HCT116 (cell line): ENCODE data around the gene ING4. TPM values are rescaled to one million over a fixed set of nuclear protein-coding genes. Genes with fewer than 3 reads are reported as not detected.

Source experiments
- ATAC-seq: fragments of 200-7000 bp; cut with Tn5 transposase; 2 replicates; pipeline ENCODE4 v1.9.1; 2020; ENCODE audit warnings: mild to moderate bottlenecking, moderate library complexity
- BruUV-seq: library from RNA; stranded (reverse); fragments of 400-500 nt; replicated peaks from 2 replicates; lab custom pipeline; 2021; lab: Mats Ljungman, UMichigan
- CTCF ChIA-PET: fragments of 300-600 bp; sonication (Branson Sonifier 250); formaldehyde crosslinking; loops from one replicate; lab custom pipeline; 2021; ENCODE audit warnings: antibody characterized with exemption; lab: Charles Lee
- POLR2A ChIA-PET: fragments of 300-600, 350-600 bp; sonication (Branson Sonifier 250); formaldehyde crosslinking; loops from one replicate; lab custom pipeline; 2021; ENCODE audit warnings: antibody characterized with exemption; lab: Charles Lee
- RAD21 ChIA-PET, 2 experiments: fragments of 300-600 bp; sonication (Branson Sonifier 250); formaldehyde crosslinking; loops; one replicate each; lab custom pipeline; 2023; ENCODE audit warnings: low total read pairs in 2 of 2; ENCODE audit not compliant: uncharacterized antibody in 2 of 2, unreplicated experiment in 2 of 2, low non-redundant PET in 1 of 2; lab: Charles Lee
- DNase-seq: peaks from one replicate; pipeline ENCODE4 v3.0.0-alpha.2; 2010; ENCODE audit warnings: low read depth, low spot score
- H2AFZ ChIP-seq: fragments of 200-600 bp; shearing (Covaris generic), sonication (generic); 2 replicates; pipeline ENCODE4 v1.6.1; 2017; ENCODE audit warnings: low read depth, mixed run types, mixed read lengths, antibody characterized with exemption, low read length; ENCODE audit not compliant: poor library complexity, severe bottlenecking
- H3K27ac ChIP-seq: 2 replicates; pipeline ENCODE4 v1.5.1; 2012; ENCODE audit warnings: low read depth, low read length
- H3K27me3 ChIP-seq: fragments of 200-600 bp; sonication (generic); 2 replicates; pipeline ENCODE4 v1.6.1; 2016; ENCODE audit warnings: mixed run types, low read length, mixed read lengths; ENCODE audit not compliant: insufficient read depth
- H3K36me3 ChIP-seq, 2 experiments: fragments of 200-500 bp in 1 of 2; fragments of 200-600 bp in 1 of 2; sonication (Bioruptor generic) in 1 of 2; sonication (generic) in 1 of 2; 2 replicates each; pipeline versions ENCODE4 v1.5.1 to v1.6.1; 2014 to 2016; ENCODE audit warnings: low read length in 2 of 2, inconsistent platforms in 1 of 2, mixed read lengths in 1 of 2, mixed run types in 1 of 2; ENCODE audit not compliant: insufficient read depth in 2 of 2, control insufficient read depth in 1 of 2
- H3K4me1 ChIP-seq, 2 experiments: fragments of 200-600 bp in 1 of 2; sonication (generic) in 1 of 2; 2 replicates each; pipeline versions ENCODE4 v1.5.1 to v1.6.1; 2012 to 2017; ENCODE audit warnings: low read length in 2 of 2, inconsistent platforms in 1 of 2, mild to moderate bottlenecking in 1 of 2, mixed read lengths in 1 of 2, mixed run types in 1 of 2, moderate library complexity in 1 of 2; ENCODE audit not compliant: insufficient read depth in 2 of 2, control insufficient read depth in 1 of 2
- H3K4me2 ChIP-seq: fragments of 200-600 bp; sonication (generic); 2 replicates; pipeline ENCODE4 v1.6.1; 2017; ENCODE audit warnings: mixed run types, low read length, mixed read lengths
- H3K4me3 ChIP-seq, 2 experiments: fragments of 200-600 bp in 1 of 2; sonication (generic) in 1 of 2; replicated peaks in 1 of 2; 2 replicates each; pipeline ENCODE4 v1.5.1; 2011 to 2016; ENCODE audit warnings: low read length in 2 of 2, control low read depth in 1 of 2, low read depth in 1 of 2, mild to moderate bottlenecking in 1 of 2, mixed read lengths in 1 of 2, mixed run types in 1 of 2
- H3K79me2 ChIP-seq: fragments of 200-600 bp; sonication (generic); 2 replicates; pipeline ENCODE4 v1.6.1; 2017; ENCODE audit warnings: mild to moderate bottlenecking, mixed run types, low read length, moderate library complexity, mixed read lengths; ENCODE audit not compliant: insufficient read depth
- H3K9ac ChIP-seq: fragments of 200-600 bp; sonication (generic); 2 replicates; pipeline ENCODE4 v1.6.1; 2016; ENCODE audit warnings: low read length, mixed read lengths
- H3K9me2 ChIP-seq: fragments of 200-600 bp; sonication (generic), shearing (Covaris generic); 2 replicates; pipeline ENCODE4 v1.6.1; 2017; ENCODE audit warnings: mixed run types, mild to moderate bottlenecking, moderate library complexity; ENCODE audit not compliant: insufficient read depth
- H3K9me3 ChIP-seq, 2 experiments: fragments of 200-500 bp in 1 of 2; fragments of 200-600 bp in 1 of 2; sonication (Bioruptor generic) in 1 of 2; sonication (generic) in 1 of 2; 2 replicates each; pipeline ENCODE4 v1.6.1; 2014 to 2017; ENCODE audit warnings: low read length in 2 of 2, mixed read lengths in 2 of 2, inconsistent platforms in 1 of 2, low read depth in 1 of 2, mild to moderate bottlenecking in 1 of 2, mixed run types in 1 of 2, moderate library complexity in 1 of 2; ENCODE audit not compliant: control insufficient read depth in 1 of 2, insufficient read depth in 1 of 2
- H4K20me1 ChIP-seq: fragments of 200-600 bp; sonication (generic), shearing (Covaris generic); 2 replicates; pipeline ENCODE4 v1.6.1; 2017; ENCODE audit warnings: mixed run types, mild to moderate bottlenecking, moderate library complexity; ENCODE audit not compliant: insufficient read depth
- CEBPB ChIP-seq: IDR thresholded peaks from 2 replicates; pipeline ENCODE4 v1.6.1; 2012; ENCODE audit warnings: low read depth
- ELF1 ChIP-seq: IDR thresholded peaks from 2 replicates; pipeline ENCODE4 v1.6.1; 2012; ENCODE audit warnings: low read depth, borderline replicate concordance
- EZH2 ChIP-seq: fragments of 200-600 bp; sonication (generic); IDR thresholded peaks from 2 replicates; pipeline ENCODE4 v1.6.1; 2017; ENCODE audit warnings: antibody characterized with exemption, mixed run types
- FOSL1 ChIP-seq: IDR thresholded peaks from 2 replicates; pipeline ENCODE4 v1.6.1; 2012; ENCODE audit warnings: low read depth
- POLR2A ChIP-seq: IDR thresholded peaks from 2 replicates; pipeline ENCODE4 v1.7.0; 2011; ENCODE audit warnings: borderline replicate concordance; ENCODE audit not compliant: insufficient read depth, insufficient read length; ENCODE audit errors: extremely low read depth
- POLR2AphosphoS5 ChIP-seq: IDR thresholded peaks from 2 replicates; pipeline ENCODE4 v1.6.1; 2011; ENCODE audit warnings: mild to moderate bottlenecking, low read depth, low read length, moderate library complexity
- RAD21 ChIP-seq: IDR thresholded peaks from 2 replicates; pipeline ENCODE4 v1.6.1; 2012; ENCODE audit warnings: low read depth, mild to moderate bottlenecking
- SIN3A ChIP-seq: IDR thresholded peaks from 2 replicates; pipeline ENCODE4 v1.6.1; 2012; ENCODE audit warnings: low read depth
- SP1 ChIP-seq: IDR thresholded peaks from 2 replicates; pipeline ENCODE4 v1.6.1; 2012; ENCODE audit warnings: low read depth
- SRF ChIP-seq: IDR thresholded peaks from 2 replicates; pipeline ENCODE4 v1.6.1; 2012; ENCODE audit warnings: low read depth
- TCF7L2 ChIP-seq: IDR thresholded peaks from 2 replicates; pipeline ENCODE4 v1.7.0; 2011; ENCODE audit warnings: borderline replicate concordance, inconsistent platforms; ENCODE audit not compliant: insufficient read depth, insufficient read length; ENCODE audit errors: extremely low read depth
- YY1 ChIP-seq: IDR thresholded peaks from 2 replicates; pipeline ENCODE4 v1.6.1; 2011; ENCODE audit warnings: low read length, low read depth, moderate library complexity, mild to moderate bottlenecking; ENCODE audit not compliant: insufficient replicate concordance; ENCODE audit errors: extremely low read depth
- ZFX ChIP-seq: fragments of 450-650 bp; IDR thresholded peaks from 2 replicates; pipeline ENCODE4 v1.6.1; 2017
- intact Hi-C: fragments of 100-400 bp; cut with micrococcal nuclease; formaldehyde crosslinking; loops from 2 replicates; pipeline ENCODE4 v1.10.0; 2022
- total RNA-seq: library from RNA; stranded (reverse); gene quantifications from one replicate; pipeline ENCODE4 v1.2.1, GENCODE V29; 2021; ENCODE audit not compliant: unreplicated experiment
- TF ChIP-seq, protein P1 (sequence below), 3 experiments: fragments of 200-600 bp in 1 of 3; sonication (generic) in 1 of 3; IDR thresholded peaks in 2 of 3; conservative IDR thresholded peaks in 1 of 3; 2 replicates each; pipeline ENCODE4 v1.5.1; 2012 to 2017; ENCODE audit warnings: low read depth in 2 of 3, low read length in 2 of 3, antibody characterized with exemption in 1 of 3, borderline replicate concordance in 1 of 3, control low read depth in 1 of 3, mild to moderate bottlenecking in 1 of 3, mixed read lengths in 1 of 3, mixed run types in 1 of 3, moderate library complexity in 1 of 3; ENCODE audit not compliant: insufficient read depth in 1 of 3
- TF ChIP-seq, protein P2 (sequence below): IDR thresholded peaks from 2 replicates; pipeline ENCODE4 v1.6.1; 2012
- TF ChIP-seq, protein P3 (sequence below): IDR thresholded peaks from 2 replicates; pipeline ENCODE4 v1.6.1; 2012
- TF ChIP-seq, protein P4 (sequence below): IDR thresholded peaks from 2 replicates; pipeline ENCODE4 v1.6.1; 2011; ENCODE audit warnings: mild to moderate bottlenecking, low read length, moderate library complexity; ENCODE audit not compliant: insufficient replicate concordance; ENCODE audit errors: extremely low read depth
- TF ChIP-seq, protein P5 (sequence below): IDR thresholded peaks from 2 replicates; pipeline ENCODE4 v1.6.1; 2012; ENCODE audit warnings: low read depth

The ING4 gene
- total RNA-seq, 1 experiment from 2014 or later = 17.9 TPM

DNA sequence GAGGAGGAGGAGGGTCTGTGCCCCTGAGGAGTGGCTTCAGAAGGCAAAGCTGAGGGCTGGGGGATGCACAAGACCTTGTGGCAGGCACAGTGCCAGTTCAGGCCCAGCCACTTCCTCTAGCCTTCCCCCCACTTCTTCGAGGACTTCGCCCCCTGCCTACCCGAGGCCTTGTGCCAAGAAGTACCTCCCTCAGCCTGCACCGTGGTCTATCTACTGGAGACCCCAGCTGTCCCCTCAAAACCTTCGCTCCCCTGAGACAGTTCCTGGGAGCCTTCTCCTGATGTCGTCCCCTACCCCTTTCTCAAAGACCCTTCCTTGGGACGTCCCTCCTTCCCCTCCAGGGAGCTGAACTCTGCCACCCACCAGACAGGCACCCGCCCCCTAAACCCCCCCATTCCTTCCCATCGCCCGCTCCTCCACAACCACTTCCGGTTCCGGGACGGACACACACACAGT is 25.7 kb upstream of the ING4 start:
- CTCF ChIA-PET = interaction anchor here (0.6 to 1.5 kb wide), 7 partner anchors 26 to 151 kb away, joined by 3 to 5 read pairs (median 3); partner anchors contain the start of gene COPS7A
- Histone ChIP-seq H3K27ac (peak overlapping the region; percentile 99), H3K79me2 (peaks cover 71% of the 10 kb centered on the region)

More for the DNA sequence above, 25.7 kb upstream of the ING4 start:
- Histone ChIP-seq H3K27me3 (no peaks in the 10 kb centered on the region), H4K20me1 (peaks cover 11% of the 10 kb centered on the region; the same call in 1 of the 2 replicates), H3K4me1 (peaks cover 9 to 21% of the 10 kb centered on the region in 2 experiments), H3K4me3 (peak overlapping the region; percentile 74 to 90), H2AFZ (no peak overlapping the region), H3K9me3 (no peaks in the 10 kb centered on the region), H3K9ac (peak overlapping the region; percentile 96), H3K9me2 (no peaks in the 10 kb centered on the region), H3K4me2 (peak overlapping the region; percentile 92), H3K36me3 (peaks cover 0 to 12% of the 10 kb centered on the region in 2 experiments; a peak in 1 of 4 replicates)
- intact Hi-C loops = loop anchor here (2.0 kb wide), 1 partner anchor 26 kb away; the partner anchor contains the start of gene ING4
- ATAC-seq (peak; percentile 1), DNase-seq (no peak)
- RAD21 ChIA-PET = interaction anchor here (1.0 to 1.1 kb wide), 2 partner anchors 10 to 35 kb away, joined by 3 to 6 read pairs; partner anchors contain the start of gene COPS7A (in 1 of the 2)
- TF ChIP-seq, protein P1, sequence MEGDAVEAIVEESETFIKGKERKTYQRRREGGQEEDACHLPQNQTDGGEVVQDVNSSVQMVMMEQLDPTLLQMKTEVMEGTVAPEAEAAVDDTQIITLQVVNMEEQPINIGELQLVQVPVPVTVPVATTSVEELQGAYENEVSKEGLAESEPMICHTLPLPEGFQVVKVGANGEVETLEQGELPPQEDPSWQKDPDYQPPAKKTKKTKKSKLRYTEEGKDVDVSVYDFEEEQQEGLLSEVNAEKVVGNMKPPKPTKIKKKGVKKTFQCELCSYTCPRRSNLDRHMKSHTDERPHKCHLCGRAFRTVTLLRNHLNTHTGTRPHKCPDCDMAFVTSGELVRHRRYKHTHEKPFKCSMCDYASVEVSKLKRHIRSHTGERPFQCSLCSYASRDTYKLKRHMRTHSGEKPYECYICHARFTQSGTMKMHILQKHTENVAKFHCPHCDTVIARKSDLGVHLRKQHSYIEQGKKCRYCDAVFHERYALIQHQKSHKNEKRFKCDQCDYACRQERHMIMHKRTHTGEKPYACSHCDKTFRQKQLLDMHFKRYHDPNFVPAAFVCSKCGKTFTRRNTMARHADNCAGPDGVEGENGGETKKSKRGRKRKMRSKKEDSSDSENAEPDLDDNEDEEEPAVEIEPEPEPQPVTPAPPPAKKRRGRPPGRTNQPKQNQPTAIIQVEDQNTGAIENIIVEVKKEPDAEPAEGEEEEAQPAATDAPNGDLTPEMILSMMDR (IDR thresholded peaks at IDR 0.05 in 2 of 3, conservative IDR thresholded peaks at IDR 0.05 in 1 of 3; ENCODE audit: borderline replicate concordance in 1 of 3, insufficient read depth in 1 of 3, low read depth in 2 of 3, low read length in 2 of 3) = no peak
- TF ChIP-seq, protein P2, sequence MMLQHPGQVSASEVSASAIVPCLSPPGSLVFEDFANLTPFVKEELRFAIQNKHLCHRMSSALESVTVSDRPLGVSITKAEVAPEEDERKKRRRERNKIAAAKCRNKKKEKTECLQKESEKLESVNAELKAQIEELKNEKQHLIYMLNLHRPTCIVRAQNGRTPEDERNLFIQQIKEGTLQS = no peak
- TF ChIP-seq SRF (no peak), SP1 (no peak), EZH2 (no peak), FOSL1 (no peak), CEBPB (no peak), ELF1 (no peak), YY1 (peak; percentile 28), POLR2AphosphoS5 (0 out of 2 replicates have a peak, but pooled peaks have one; percentile 5), RAD21 (no peak), ZFX (peak; percentile 33; the same call in 1 of the 2 replicates), POLR2A (no peak), TCF7L2 (no peak), SIN3A (no peak; the same call in 1 of the 2 replicates)
- TF ChIP-seq, protein P3, sequence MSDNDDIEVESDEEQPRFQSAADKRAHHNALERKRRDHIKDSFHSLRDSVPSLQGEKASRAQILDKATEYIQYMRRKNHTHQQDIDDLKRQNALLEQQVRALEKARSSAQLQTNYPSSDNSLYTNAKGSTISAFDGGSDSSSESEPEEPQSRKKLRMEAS = no peak
- TF ChIP-seq, protein P4, sequence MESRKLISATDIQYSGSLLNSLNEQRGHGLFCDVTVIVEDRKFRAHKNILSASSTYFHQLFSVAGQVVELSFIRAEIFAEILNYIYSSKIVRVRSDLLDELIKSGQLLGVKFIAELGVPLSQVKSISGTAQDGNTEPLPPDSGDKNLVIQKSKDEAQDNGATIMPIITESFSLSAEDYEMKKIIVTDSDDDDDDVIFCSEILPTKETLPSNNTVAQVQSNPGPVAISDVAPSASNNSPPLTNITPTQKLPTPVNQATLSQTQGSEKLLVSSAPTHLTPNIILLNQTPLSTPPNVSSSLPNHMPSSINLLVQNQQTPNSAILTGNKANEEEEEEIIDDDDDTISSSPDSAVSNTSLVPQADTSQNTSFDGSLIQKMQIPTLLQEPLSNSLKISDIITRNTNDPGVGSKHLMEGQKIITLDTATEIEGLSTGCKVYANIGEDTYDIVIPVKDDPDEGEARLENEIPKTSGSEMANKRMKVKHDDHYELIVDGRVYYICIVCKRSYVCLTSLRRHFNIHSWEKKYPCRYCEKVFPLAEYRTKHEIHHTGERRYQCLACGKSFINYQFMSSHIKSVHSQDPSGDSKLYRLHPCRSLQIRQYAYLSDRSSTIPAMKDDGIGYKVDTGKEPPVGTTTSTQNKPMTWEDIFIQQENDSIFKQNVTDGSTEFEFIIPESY = no peak
- TF ChIP-seq, protein P5, sequence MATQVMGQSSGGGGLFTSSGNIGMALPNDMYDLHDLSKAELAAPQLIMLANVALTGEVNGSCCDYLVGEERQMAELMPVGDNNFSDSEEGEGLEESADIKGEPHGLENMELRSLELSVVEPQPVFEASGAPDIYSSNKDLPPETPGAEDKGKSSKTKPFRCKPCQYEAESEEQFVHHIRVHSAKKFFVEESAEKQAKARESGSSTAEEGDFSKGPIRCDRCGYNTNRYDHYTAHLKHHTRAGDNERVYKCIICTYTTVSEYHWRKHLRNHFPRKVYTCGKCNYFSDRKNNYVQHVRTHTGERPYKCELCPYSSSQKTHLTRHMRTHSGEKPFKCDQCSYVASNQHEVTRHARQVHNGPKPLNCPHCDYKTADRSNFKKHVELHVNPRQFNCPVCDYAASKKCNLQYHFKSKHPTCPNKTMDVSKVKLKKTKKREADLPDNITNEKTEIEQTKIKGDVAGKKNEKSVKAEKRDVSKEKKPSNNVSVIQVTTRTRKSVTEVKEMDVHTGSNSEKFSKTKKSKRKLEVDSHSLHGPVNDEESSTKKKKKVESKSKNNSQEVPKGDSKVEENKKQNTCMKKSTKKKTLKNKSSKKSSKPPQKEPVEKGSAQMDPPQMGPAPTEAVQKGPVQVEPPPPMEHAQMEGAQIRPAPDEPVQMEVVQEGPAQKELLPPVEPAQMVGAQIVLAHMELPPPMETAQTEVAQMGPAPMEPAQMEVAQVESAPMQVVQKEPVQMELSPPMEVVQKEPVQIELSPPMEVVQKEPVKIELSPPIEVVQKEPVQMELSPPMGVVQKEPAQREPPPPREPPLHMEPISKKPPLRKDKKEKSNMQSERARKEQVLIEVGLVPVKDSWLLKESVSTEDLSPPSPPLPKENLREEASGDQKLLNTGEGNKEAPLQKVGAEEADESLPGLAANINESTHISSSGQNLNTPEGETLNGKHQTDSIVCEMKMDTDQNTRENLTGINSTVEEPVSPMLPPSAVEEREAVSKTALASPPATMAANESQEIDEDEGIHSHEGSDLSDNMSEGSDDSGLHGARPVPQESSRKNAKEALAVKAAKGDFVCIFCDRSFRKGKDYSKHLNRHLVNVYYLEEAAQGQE = no peak
- POLR2A ChIA-PET = interaction anchor here (1.0 to 2.1 kb wide), 13 partner anchors 35 to 255 kb away, joined by 3 to 28 read pairs (median 5); partner anchors contain the start of genes C12orf57, CDCA3, COPS7A and GAPDH
- BruUV-seq = TSS peak; percentile 58
